ENCODE measurements around the gene PSMD13. TPM values are rescaled to one million over a fixed set of nuclear protein-coding genes. Genes with fewer than 3 reads are reported as not detected.

The PSMD13 gene
- total and polyA plus RNA-seq, 2 of the 13 experiments (the other 11 are each of a cell fraction or from before 2014, with no cell fraction given), result 83.0 to 117 TPM

GRCh38 chr11:207208-207862 is 29.4 kb upstream of the PSMD13 start, which contains the start of the genes BET1L and RIC8A (continued):
- TF ChIP-seq RAD21 (CRISPR knock-in tag; IDR thresholded peaks at IDR 0.05), result peak; percentile 60
- TF ChIP-seq ZNF768 (CRISPR knock-in tag; IDR thresholded peaks at IDR 0.05), result peak; percentile 48; the same call in 1 of the 2 replicates
- peak; percentile 83 for TF ChIP-seq ZNF160 (CRISPR knock-in tag; IDR thresholded peaks at IDR 0.05)
- peak; percentile 86 for TF ChIP-seq IKZF4 (CRISPR knock-in tag; IDR thresholded peaks at IDR 0.05; ENCODE audit: borderline replicate concordance, low read depth, not compliant biosample characterization)
- no peak for TF ChIP-seq PAX8 (CRISPR knock-in tag; IDR thresholded peaks at IDR 0.05; ENCODE audit: borderline replicate concordance)
- peak; percentile 94 for TF ChIP-seq ZFP82 (CRISPR knock-in tag; IDR thresholded peaks at IDR 0.05; ENCODE audit: borderline replicate concordance)
- no peak for TF ChIP-seq ZNF12 (CRISPR knock-in tag; IDR thresholded peaks at IDR 0.05)
- peak; percentile 90; the same call in 1 of the 2 replicates for TF ChIP-seq ZNF136 (CRISPR knock-in tag; IDR thresholded peaks at IDR 0.05; ENCODE audit: low read depth)
- peak; percentile 53 for TF ChIP-seq RARA (CRISPR knock-in tag; IDR thresholded peaks at IDR 0.05)
- no peak for TF ChIP-seq TRAFD1 (CRISPR knock-in tag; IDR thresholded peaks at IDR 0.05; ENCODE audit: borderline replicate concordance)
- TF ChIP-seq ZFP91 (CRISPR knock-in tag; IDR thresholded peaks at IDR 0.05; ENCODE audit: borderline replicate concordance), result peak; percentile 90
- no peak for TF ChIP-seq ZNF513 (CRISPR knock-in tag; conservative IDR thresholded peaks at IDR 0.05)
- 0 out of 2 replicates have a peak, but pooled peaks have one; percentile 41 for TF ChIP-seq MTA1 (CRISPR knock-in tag; IDR thresholded peaks at IDR 0.05; ENCODE audit: borderline replicate concordance)
- peak; percentile 43; the same call in 1 of the 2 replicates for TF ChIP-seq PHF21A (CRISPR knock-in tag; IDR thresholded peaks at IDR 0.05)
- peak; percentile 93 for TF ChIP-seq KAT8 (CRISPR knock-in tag; IDR thresholded peaks at IDR 0.05)
- peak; percentile 73; the same call in 1 of the 2 replicates for TF ChIP-seq SMAD3 (CRISPR knock-in tag; IDR thresholded peaks at IDR 0.05)
- TF ChIP-seq SMAD9 (CRISPR knock-in tag; IDR thresholded peaks at IDR 0.05), result 0 out of 2 replicates have a peak, but pooled peaks have one; percentile 4
- TF ChIP-seq GABPB1 (CRISPR knock-in tag; IDR thresholded peaks at IDR 0.05), result peak; percentile 98
- peak; percentile 90 for TF ChIP-seq YY1 (IDR thresholded peaks at IDR 0.05; ENCODE audit: insufficient read depth, insufficient replicate concordance, low read depth, low read length)
- TF ChIP-seq MAF1 (CRISPR knock-in tag; IDR thresholded peaks at IDR 0.05; ENCODE audit: borderline replicate concordance), result no peak
- no peak for TF ChIP-seq NPAS2 (CRISPR knock-in tag; IDR thresholded peaks at IDR 0.05; ENCODE audit: borderline replicate concordance)
- TF ChIP-seq SP2 (CRISPR knock-in tag; IDR thresholded peaks at IDR 0.05), result peak; percentile 73
- TF ChIP-seq ZSCAN25 (CRISPR knock-in tag; IDR thresholded peaks at IDR 0.05), result peak; percentile 47; the same call in 1 of the 2 replicates
- TF ChIP-seq MYC (CRISPR knock-in tag; IDR thresholded peaks at IDR 0.05; ENCODE audit: borderline replicate concordance), result peak; percentile 82; the same call in 1 of the 2 replicates
- TF ChIP-seq EHMT2 (IDR thresholded peaks at IDR 0.05; ENCODE audit: borderline replicate concordance, low read depth, low read length), result no peak

Measured in HepG2 (cell line).